CD4-positive, alpha-beta T cell treated with Interleukin-15 for 1 hour (primary cell): ENCODE data around the gene RPLP2.

ENCODE experiments used
- DNase-seq: peaks from one replicate; pipeline ENCODE4 v3.0.0-alpha.2; 2020

Gene RPLP2

GRCh38 chr11:809287-810039 lies at the start of gene RPLP2:
TSS of gene RPLP2 (plus strand) at chr11:809967. CDS start at chr11:810235, 268 bp downstream.
- peak; percentile 97 for DNase-seq

- DNase-seq: no peak
These were observed 49.5 kb upstream of the RPLP2 start for GRCh38 chr11:760236-760635.

GRCh38 chr11:761526-762108 lies 48.1 kb upstream of the RPLP2 start:
- no peak for DNase-seq

- DNase-seq: peak; percentile 36
These were observed 47.2 kb upstream of the RPLP2 start for GRCh38 chr11:762421-763072.

GRCh38 chr11:763073-763463 lies 46.7 kb upstream of the RPLP2 start:
- DNase-seq: no peak

GRCh38 chr11:763549-764321 lies 46.0 kb upstream of the RPLP2 start:
- DNase-seq: no peak

- DNase-seq: no peak
These were observed 45.3 kb upstream of the RPLP2 start for GRCh38 chr11:764322-765024.

GRCh38 chr11:765025-765801 lies 44.6 kb upstream of the RPLP2 start:
- peak; percentile 75 for DNase-seq

- no peak for DNase-seq
These were observed 44.0 kb upstream of the RPLP2 start for GRCh38 chr11:765802-766091.

GRCh38 chr11:766106-766935 lies 43.4 kb upstream of the RPLP2 start:
- DNase-seq: no peak

- DNase-seq: no peak
These were observed 42.9 kb upstream of the RPLP2 start for GRCh38 chr11:766936-767210.

- DNase-seq: no peak
These were observed 42.5 kb upstream of the RPLP2 start for GRCh38 chr11:767238-767637.

- DNase-seq: no peak
These were observed 39.7 kb upstream of the RPLP2 start for GRCh38 chr11:769887-770641.

GRCh38 chr11:770642-771616 lies 38.8 kb upstream of the RPLP2 start:
- no peak for DNase-seq

GRCh38 chr11:771617-772204 lies 38.1 kb upstream of the RPLP2 start:
- DNase-seq: no peak

- no peak for DNase-seq
These were observed 37.1 kb upstream of the RPLP2 start for GRCh38 chr11:772429-773390.

GRCh38 chr11:773425-773824 lies 36.3 kb upstream of the RPLP2 start:
- DNase-seq: no peak

- no peak for DNase-seq
These were observed 35.9 kb upstream of the RPLP2 start for GRCh38 chr11:773830-774229.
